Measurements from ENCODE around the gene IGFLR1. TPM values are rescaled to one million over a fixed set of nuclear protein-coding genes. Genes with fewer than 3 reads are reported as not detected.

Gene IGFLR1
- total and polyA plus RNA-seq, 9 of the 15 experiments (the other 6 are each of a cell fraction or from before 2014, with no cell fraction given), result 1.0 to 14.3 (median 4.6) TPM

GRCh38 chr19:35702223-35703012 is 39.8 kb downstream of the IGFLR1 start (continued):
- TF ChIP-seq PHF21A (IDR thresholded peaks at IDR 0.05; ENCODE audit: borderline replicate concordance, low read depth) (peak; percentile 8; the same call in 1 of the 2 replicates), ETS1 (conservative IDR thresholded peaks at IDR 0.05; ENCODE audit: control insufficient read depth, low read depth, low read length) (no peak), ESRRA (IDR thresholded peaks at IDR 0.05; ENCODE audit: borderline replicate concordance, low read depth) (no peak), MAFK (IDR thresholded peaks at IDR 0.05; ENCODE audit: low read length) (no peak), JUNB (CRISPR knock-in tag; conservative IDR thresholded peaks at IDR 0.05) (no peak), SLC30A9 (CRISPR knock-in tag; IDR thresholded peaks at IDR 0.05) (no peak), KLF16 (IDR thresholded peaks at IDR 0.05) (no peak), NFIC (IDR thresholded peaks at IDR 0.05) (no peak), JUND (IDR thresholded peaks at IDR 0.05; ENCODE audit: borderline replicate concordance, low read depth, low read length) (peak; percentile 25; the same call in 1 of the 2 replicates), JUND (tag; IDR thresholded peaks at IDR 0.05; ENCODE audit: borderline replicate concordance, low read depth, low read length) (no peak), PHF20 (IDR thresholded peaks at IDR 0.05; ENCODE audit: partially characterized antibody) (no peak), ID3 (CRISPR knock-in tag; IDR thresholded peaks at IDR 0.05) (no peak), ID3 (tag; IDR thresholded peaks at IDR 0.05) (no peak), SP2 (IDR thresholded peaks at IDR 0.05; ENCODE audit: extremely low read depth, low read depth, low read length, poor library complexity, severe bottlenecking) (peak; percentile 95), WHSC1 (IDR thresholded peaks at IDR 0.05; ENCODE audit: low read length) (no peak), ZNF165 (CRISPR knock-in tag; IDR thresholded peaks at IDR 0.05; ENCODE audit: borderline replicate concordance) (no peak), BRD4 (IDR thresholded peaks at IDR 0.05) (no peak)
- TF ChIP-seq, protein P1, sequence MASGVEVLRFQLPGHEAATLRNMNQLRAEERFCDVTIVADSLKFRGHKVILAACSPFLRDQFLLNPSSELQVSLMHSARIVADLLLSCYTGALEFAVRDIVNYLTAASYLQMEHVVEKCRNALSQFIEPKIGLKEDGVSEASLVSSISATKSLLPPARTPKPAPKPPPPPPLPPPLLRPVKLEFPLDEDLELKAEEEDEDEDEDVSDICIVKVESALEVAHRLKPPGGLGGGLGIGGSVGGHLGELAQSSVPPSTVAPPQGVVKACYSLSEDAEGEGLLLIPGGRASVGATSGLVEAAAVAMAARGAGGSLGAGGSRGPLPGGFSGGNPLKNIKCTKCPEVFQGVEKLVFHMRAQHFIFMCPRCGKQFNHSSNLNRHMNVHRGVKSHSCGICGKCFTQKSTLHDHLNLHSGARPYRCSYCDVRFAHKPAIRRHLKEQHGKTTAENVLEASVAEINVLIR (CRISPR knock-in tag; IDR thresholded peaks at IDR 0.05), result no peak
- TF ChIP-seq, protein P2, sequence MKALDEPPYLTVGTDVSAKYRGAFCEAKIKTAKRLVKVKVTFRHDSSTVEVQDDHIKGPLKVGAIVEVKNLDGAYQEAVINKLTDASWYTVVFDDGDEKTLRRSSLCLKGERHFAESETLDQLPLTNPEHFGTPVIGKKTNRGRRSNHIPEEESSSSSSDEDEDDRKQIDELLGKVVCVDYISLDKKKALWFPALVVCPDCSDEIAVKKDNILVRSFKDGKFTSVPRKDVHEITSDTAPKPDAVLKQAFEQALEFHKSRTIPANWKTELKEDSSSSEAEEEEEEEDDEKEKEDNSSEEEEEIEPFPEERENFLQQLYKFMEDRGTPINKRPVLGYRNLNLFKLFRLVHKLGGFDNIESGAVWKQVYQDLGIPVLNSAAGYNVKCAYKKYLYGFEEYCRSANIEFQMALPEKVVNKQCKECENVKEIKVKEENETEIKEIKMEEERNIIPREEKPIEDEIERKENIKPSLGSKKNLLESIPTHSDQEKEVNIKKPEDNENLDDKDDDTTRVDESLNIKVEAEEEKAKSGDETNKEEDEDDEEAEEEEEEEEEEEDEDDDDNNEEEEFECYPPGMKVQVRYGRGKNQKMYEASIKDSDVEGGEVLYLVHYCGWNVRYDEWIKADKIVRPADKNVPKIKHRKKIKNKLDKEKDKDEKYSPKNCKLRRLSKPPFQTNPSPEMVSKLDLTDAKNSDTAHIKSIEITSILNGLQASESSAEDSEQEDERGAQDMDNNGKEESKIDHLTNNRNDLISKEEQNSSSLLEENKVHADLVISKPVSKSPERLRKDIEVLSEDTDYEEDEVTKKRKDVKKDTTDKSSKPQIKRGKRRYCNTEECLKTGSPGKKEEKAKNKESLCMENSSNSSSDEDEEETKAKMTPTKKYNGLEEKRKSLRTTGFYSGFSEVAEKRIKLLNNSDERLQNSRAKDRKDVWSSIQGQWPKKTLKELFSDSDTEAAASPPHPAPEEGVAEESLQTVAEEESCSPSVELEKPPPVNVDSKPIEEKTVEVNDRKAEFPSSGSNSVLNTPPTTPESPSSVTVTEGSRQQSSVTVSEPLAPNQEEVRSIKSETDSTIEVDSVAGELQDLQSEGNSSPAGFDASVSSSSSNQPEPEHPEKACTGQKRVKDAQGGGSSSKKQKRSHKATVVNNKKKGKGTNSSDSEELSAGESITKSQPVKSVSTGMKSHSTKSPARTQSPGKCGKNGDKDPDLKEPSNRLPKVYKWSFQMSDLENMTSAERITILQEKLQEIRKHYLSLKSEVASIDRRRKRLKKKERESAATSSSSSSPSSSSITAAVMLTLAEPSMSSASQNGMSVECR (CRISPR knock-in tag; IDR thresholded peaks at IDR 0.05), result no peak
- TF ChIP-seq, protein P3, sequence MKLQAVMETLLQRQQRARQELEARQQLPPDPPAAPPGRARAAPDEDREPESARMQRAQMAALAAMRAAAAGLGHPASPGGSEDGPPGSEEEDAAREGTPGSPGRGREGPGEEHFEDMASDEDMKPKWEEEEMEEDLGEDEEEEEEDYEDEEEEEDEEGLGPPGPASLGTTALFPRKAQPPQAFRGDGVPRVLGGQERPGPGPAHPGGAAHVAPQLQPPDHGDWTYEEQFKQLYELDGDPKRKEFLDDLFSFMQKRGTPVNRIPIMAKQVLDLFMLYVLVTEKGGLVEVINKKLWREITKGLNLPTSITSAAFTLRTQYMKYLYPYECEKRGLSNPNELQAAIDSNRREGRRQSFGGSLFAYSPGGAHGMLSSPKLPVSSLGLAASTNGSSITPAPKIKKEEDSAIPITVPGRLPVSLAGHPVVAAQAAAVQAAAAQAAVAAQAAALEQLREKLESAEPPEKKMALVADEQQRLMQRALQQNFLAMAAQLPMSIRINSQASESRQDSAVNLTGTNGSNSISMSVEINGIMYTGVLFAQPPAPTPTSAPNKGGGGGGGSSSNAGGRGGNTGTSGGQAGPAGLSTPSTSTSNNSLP (IDR thresholded peaks at IDR 0.05; ENCODE audit: borderline replicate concordance, low read depth, low read length), result peak; percentile 77
